ENCODE measurements around the gene DDRGK1.

DNA sequence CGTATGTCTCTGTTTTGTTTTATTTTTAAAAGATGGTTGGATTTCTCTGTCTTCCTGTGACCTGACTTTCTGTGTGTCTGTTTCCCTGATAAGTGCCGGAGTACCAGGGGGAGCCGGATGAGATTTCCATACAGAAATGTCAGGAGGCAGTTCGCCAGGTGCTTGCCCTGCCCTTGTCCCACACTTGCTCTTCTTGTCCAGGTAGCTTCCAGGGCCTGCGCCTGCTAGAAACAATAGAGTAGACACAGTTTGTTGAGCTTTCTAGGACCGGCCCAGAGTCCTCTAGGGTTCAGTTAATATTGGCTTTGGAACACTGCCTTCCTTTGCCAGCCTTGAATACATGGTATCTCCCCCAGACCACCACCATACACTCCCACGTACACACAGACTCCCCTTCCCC, 8.7 kb upstream of the DDRGK1 start:
- TF ChIP-seq, protein P1, sequence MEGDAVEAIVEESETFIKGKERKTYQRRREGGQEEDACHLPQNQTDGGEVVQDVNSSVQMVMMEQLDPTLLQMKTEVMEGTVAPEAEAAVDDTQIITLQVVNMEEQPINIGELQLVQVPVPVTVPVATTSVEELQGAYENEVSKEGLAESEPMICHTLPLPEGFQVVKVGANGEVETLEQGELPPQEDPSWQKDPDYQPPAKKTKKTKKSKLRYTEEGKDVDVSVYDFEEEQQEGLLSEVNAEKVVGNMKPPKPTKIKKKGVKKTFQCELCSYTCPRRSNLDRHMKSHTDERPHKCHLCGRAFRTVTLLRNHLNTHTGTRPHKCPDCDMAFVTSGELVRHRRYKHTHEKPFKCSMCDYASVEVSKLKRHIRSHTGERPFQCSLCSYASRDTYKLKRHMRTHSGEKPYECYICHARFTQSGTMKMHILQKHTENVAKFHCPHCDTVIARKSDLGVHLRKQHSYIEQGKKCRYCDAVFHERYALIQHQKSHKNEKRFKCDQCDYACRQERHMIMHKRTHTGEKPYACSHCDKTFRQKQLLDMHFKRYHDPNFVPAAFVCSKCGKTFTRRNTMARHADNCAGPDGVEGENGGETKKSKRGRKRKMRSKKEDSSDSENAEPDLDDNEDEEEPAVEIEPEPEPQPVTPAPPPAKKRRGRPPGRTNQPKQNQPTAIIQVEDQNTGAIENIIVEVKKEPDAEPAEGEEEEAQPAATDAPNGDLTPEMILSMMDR (IDR thresholded peaks at IDR 0.05) = no peak
- no peak; the same call in 1 of the 2 replicates for TF ChIP-seq POLR2AphosphoS5 (IDR thresholded peaks at IDR 0.05; ENCODE audit: low read depth, low read length)
- no peak for TF ChIP-seq SIN3A (IDR thresholded peaks at IDR 0.05; ENCODE audit: borderline replicate concordance, insufficient read depth, low read depth, low read length)
